Prostate gland (tissue), 2 donors: ENCODE results near the gene IFIT1B.

Source experiments
- CTCF ChIP-seq, 4 experiments: fragments of 200-600 bp in 2 of 4; fragments of 450-650 bp in 2 of 4; sonication (generic) in 2 of 4; IDR thresholded peaks; 1 replicate in 3 of 4; 2 replicates in 1 of 4; pipeline ENCODE4 v1.5.1; 2016 to 2019; ENCODE audit warnings: antibody characterized with exemption in 4 of 4, mild to moderate bottlenecking in 2 of 4, moderate library complexity in 2 of 4
- POLR2A ChIP-seq: fragments of 450-650 bp; IDR thresholded peaks from one replicate; pipeline ENCODE4 v1.6.1; 2016; ENCODE audit warnings: antibody characterized with exemption, mild to moderate bottlenecking

GRCh38 chr10:89341649-89342048, 36.2 kb upstream of the IFIT1B start:
- no peak for TF ChIP-seq POLR2A
- no peak for TF ChIP-seq CTCF (IDR thresholded peaks at IDR 0.05)
